Lower leg skin (tissue), 3 donors: ENCODE data around the gene ASB13.

Experiments
- POLR2A ChIP-seq, 2 donors: fragments of 450-650 bp; IDR thresholded peaks; one replicate each; pipeline ENCODE4 v1.6.1; 2016 to 2017; ENCODE audit warnings: antibody characterized with exemption in 2 of 2, mild to moderate bottlenecking in 1 of 2, moderate library complexity in 1 of 2
- TF ChIP-seq, protein P1 (sequence below), 3 donors: fragments of 450-650 bp; IDR thresholded peaks; one replicate each; pipeline ENCODE4 v1.5.1; 2016; ENCODE audit warnings: antibody characterized with exemption in 3 of 3, mild to moderate bottlenecking in 3 of 3, moderate library complexity in 2 of 3

DNA sequence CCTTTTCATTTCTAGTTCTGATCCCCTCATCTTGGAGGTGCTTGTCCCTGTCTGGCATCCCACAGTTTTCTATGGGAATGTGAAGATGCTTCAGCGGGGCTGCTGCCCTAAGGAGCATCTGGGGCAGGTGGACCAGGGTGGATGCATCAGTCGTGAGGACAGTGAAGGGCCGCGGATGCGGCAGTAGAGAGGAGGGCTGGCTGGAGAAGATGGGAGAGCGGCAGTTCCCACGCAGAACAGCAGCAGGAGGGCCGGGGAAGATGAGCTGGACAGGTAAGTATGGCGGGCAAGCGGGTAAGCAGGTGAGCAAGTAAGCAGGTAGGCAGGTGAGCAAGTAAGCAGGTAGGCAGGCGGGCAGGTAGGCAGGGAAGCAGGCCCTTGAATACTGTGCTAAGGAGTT is 48.9 kb downstream of the ASB13 start:
- TF ChIP-seq, protein P1, sequence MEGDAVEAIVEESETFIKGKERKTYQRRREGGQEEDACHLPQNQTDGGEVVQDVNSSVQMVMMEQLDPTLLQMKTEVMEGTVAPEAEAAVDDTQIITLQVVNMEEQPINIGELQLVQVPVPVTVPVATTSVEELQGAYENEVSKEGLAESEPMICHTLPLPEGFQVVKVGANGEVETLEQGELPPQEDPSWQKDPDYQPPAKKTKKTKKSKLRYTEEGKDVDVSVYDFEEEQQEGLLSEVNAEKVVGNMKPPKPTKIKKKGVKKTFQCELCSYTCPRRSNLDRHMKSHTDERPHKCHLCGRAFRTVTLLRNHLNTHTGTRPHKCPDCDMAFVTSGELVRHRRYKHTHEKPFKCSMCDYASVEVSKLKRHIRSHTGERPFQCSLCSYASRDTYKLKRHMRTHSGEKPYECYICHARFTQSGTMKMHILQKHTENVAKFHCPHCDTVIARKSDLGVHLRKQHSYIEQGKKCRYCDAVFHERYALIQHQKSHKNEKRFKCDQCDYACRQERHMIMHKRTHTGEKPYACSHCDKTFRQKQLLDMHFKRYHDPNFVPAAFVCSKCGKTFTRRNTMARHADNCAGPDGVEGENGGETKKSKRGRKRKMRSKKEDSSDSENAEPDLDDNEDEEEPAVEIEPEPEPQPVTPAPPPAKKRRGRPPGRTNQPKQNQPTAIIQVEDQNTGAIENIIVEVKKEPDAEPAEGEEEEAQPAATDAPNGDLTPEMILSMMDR (IDR thresholded peaks at IDR 0.05), result no peak
- no peak for TF ChIP-seq POLR2A (IDR thresholded peaks at IDR 0.05)
